Trophoblast cell (in vitro differentiated cells and primary cell): ENCODE data around the gene ANXA10.
A peak's percentile ranks its signal among the peaks of the same experiment; 100 is the strongest.

Source experiments
- DNase-seq, 2 donors: peaks; one replicate each; pipeline ENCODE4 v3.0.0-alpha.2; 2016
- H2AFZ ChIP-seq: 2 replicates; pipeline ENCODE4 v1.6.1; 2013; ENCODE audit warnings: low read length, moderate library complexity, mild to moderate bottlenecking; ENCODE audit not compliant: insufficient read depth, poor library complexity
- H2AK5ac ChIP-seq: 2 replicates; pipeline ENCODE4 v1.6.1; 2013; ENCODE audit warnings: mild to moderate bottlenecking, low read length
- H2BK120ac ChIP-seq: 2 replicates; pipeline ENCODE4 v1.6.1; 2013; ENCODE audit warnings: low read length, mild to moderate bottlenecking, moderate library complexity; ENCODE audit not compliant: insufficient read depth, poor library complexity
- H2BK12ac ChIP-seq: 2 replicates; pipeline ENCODE4 v1.6.1; 2013; ENCODE audit warnings: mild to moderate bottlenecking, low read length, moderate library complexity
- H2BK5ac ChIP-seq: 2 replicates; pipeline ENCODE4 v1.6.1; 2013; ENCODE audit warnings: low read length, low read depth, moderate library complexity, mild to moderate bottlenecking; ENCODE audit not compliant: poor library complexity
- H3K14ac ChIP-seq: 2 replicates; pipeline ENCODE4 v1.6.1; 2013; ENCODE audit warnings: mild to moderate bottlenecking, low read length
- H3K18ac ChIP-seq: 2 replicates; pipeline ENCODE4 v1.6.1; 2013; ENCODE audit warnings: mild to moderate bottlenecking, low read length
- H3K23ac ChIP-seq: 2 replicates; pipeline ENCODE4 v1.6.1; 2013; ENCODE audit warnings: low read length
- H3K27ac ChIP-seq: 2 replicates; pipeline ENCODE4 v1.5.1; 2013; ENCODE audit warnings: low read depth, mild to moderate bottlenecking, inconsistent platforms, low read length, moderate library complexity
- H3K27me3 ChIP-seq: 2 replicates; pipeline ENCODE4 v1.6.1; 2013; ENCODE audit warnings: inconsistent platforms, mild to moderate bottlenecking, low read length, moderate library complexity; ENCODE audit not compliant: insufficient read depth
- H3K36me3 ChIP-seq, 2 experiments: 1 replicate in 1 of 2; 2 replicates in 1 of 2; pipeline ENCODE4 v1.6.1; 2013; ENCODE audit warnings: low read length in 2 of 2, mild to moderate bottlenecking in 2 of 2, moderate library complexity in 1 of 2; ENCODE audit not compliant: insufficient read depth in 2 of 2, control insufficient read depth in 1 of 2
- H3K4ac ChIP-seq: 2 replicates; pipeline ENCODE4 v1.6.1; 2013; ENCODE audit warnings: low read depth, mild to moderate bottlenecking, low read length, moderate library complexity
- H3K4me1 ChIP-seq, 2 experiments: 1 replicate in 1 of 2; 2 replicates in 1 of 2; pipeline ENCODE4 v1.6.1; 2013; ENCODE audit warnings: low read length in 2 of 2, mild to moderate bottlenecking in 2 of 2, moderate library complexity in 1 of 2; ENCODE audit not compliant: insufficient read depth in 2 of 2, control insufficient read depth in 1 of 2
- H3K4me2 ChIP-seq: 2 replicates; pipeline ENCODE4 v1.6.1; 2013; ENCODE audit warnings: inconsistent platforms, mild to moderate bottlenecking, low read length, moderate library complexity
- H3K4me3 ChIP-seq: 2 replicates; pipeline ENCODE4 v1.5.1; 2013; ENCODE audit warnings: mild to moderate bottlenecking, low read depth, low read length, inconsistent platforms
- H3K79me1 ChIP-seq: one replicate; pipeline ENCODE4 v1.6.1; 2013; ENCODE audit warnings: low read length
- H3K79me2 ChIP-seq: 2 replicates; pipeline ENCODE4 v1.6.1; 2013; ENCODE audit warnings: low read length, mild to moderate bottlenecking; ENCODE audit not compliant: control insufficient read depth, insufficient read depth, poor library complexity
- H3K9ac ChIP-seq: 2 replicates; pipeline ENCODE4 v1.6.1; 2013; ENCODE audit warnings: mild to moderate bottlenecking, low read length
- H3K9me3 ChIP-seq: 2 replicates; pipeline ENCODE4 v1.6.1; 2013; ENCODE audit warnings: low read depth, mild to moderate bottlenecking, control low read depth, inconsistent platforms, low read length; ENCODE audit not compliant: insufficient read depth
- H4K12ac ChIP-seq: 2 replicates; pipeline ENCODE4 v1.6.1; 2013; ENCODE audit warnings: low read depth, mild to moderate bottlenecking, low read length, moderate library complexity
- H4K8ac ChIP-seq: 2 replicates; pipeline ENCODE4 v1.6.1; 2013; ENCODE audit warnings: low read depth, mild to moderate bottlenecking, low read length, moderate library complexity
- H4K91ac ChIP-seq: one replicate; pipeline ENCODE4 v1.6.1; 2013; ENCODE audit warnings: low read depth, mild to moderate bottlenecking, low read length, moderate library complexity
- WGBS: extraction: QIAGEN DNeasy Blood & Tissue Kit; methylation state at CpG from one replicate; pipeline ENCODE4 v1.1.7; 2013; ENCODE audit warnings: missing lambda C conversion rate; ENCODE audit not compliant: insufficient read length, insufficient coverage; ENCODE audit errors: extremely low coverage; 5-methylcytosine and 5-hydroxymethylcytosine counted together

The ANXA10 gene

DNA sequence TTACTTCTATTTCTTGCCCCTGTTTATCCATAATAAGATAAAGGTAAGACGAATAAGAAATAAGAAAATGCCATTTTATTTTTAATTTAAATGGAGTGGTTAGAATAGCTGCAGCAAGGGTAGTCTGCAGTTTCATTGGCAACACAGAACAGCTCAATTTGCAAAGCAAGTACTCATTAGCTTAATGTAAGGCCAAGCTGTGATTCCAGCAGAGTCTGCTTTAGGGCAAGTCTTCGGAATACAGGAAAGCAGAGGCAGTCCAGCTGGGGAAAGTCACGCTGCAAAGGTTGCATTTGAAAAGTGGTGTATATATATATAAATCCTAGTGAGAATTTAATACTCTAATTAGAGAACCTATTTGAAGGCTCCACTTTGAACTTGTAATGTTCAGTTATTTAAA is 59.0 kb downstream of the ANXA10 start:
- H3K4ac ChIP-seq = no peak overlapping the region
- no peak for DNase-seq
- no peaks in the 10 kb centered on the region for H3K79me2 ChIP-seq
- no peak overlapping the region for H4K12ac ChIP-seq
- no peaks in the 10 kb centered on the region for H3K9me3 ChIP-seq
- H3K4me2 ChIP-seq = no peak overlapping the region
- H3K27me3 ChIP-seq = no peaks in the 10 kb centered on the region
- no peaks in the 10 kb centered on the region for H3K79me1 ChIP-seq
- H3K4me3 ChIP-seq = no peak overlapping the region
- H4K8ac ChIP-seq = no peak overlapping the region
- H2AFZ ChIP-seq = no peak overlapping the region
- no CpG with 5 or more reads among the region's 3 CpGs for WGBS
- no peak overlapping the region for H3K23ac ChIP-seq
- no peak overlapping the region for H2BK120ac ChIP-seq
- H3K36me3 ChIP-seq = no peaks in the 10 kb centered on the region
- no peak overlapping the region for H2BK5ac ChIP-seq
- no peak overlapping the region for H4K91ac ChIP-seq
- H3K4me1 ChIP-seq = no peaks in the 10 kb centered on the region
- no peak overlapping the region for H3K27ac ChIP-seq
- no peak overlapping the region for H2AK5ac ChIP-seq
- no peak overlapping the region for H3K9ac ChIP-seq
- H3K14ac ChIP-seq = no peak overlapping the region
- no peak overlapping the region for H2BK12ac ChIP-seq
- H3K18ac ChIP-seq = no peak overlapping the region

DNA sequence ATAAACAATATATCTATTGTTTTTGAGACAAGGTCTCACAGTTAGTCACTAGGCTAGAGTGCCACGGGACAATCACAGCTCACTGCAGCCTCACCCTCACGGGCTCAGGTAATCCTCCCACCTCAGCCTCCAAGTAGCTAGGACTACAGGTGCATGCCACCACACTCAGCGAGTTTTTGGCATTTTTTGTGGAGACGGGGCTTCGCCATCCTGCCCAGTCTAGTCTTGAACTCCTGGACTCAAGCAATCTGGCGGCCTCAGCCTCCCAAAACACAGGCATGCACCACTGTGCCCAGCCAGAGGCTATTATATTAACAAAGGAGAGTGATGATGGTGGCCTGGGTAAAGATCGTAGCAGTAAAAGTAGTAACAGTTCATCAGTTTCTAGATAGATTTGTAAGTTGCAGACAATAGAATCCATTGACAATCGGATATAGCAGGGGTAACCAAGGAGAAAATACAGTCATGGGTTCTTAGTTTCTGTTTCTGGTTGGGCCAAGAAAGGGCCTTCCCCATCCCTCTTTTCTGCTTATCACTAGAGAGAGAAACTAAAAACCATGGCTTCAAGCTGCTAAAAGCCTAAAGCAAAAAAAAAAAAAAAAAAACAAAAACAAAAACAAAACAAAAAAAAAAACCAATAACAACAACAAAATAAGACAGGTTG is 60.6 kb downstream of the ANXA10 start:
- H3K27me3 ChIP-seq = no peaks in the 10 kb centered on the region
- no peak overlapping the region for H3K14ac ChIP-seq
- H3K36me3 ChIP-seq = no peaks in the 10 kb centered on the region
- H3K79me2 ChIP-seq = no peaks in the 10 kb centered on the region
- no peak overlapping the region for H3K4me2 ChIP-seq
- H3K4ac ChIP-seq = no peak overlapping the region
- no peak overlapping the region for H4K12ac ChIP-seq
- H3K9me3 ChIP-seq = no peaks in the 10 kb centered on the region
- H4K8ac ChIP-seq = no peak overlapping the region
- H3K4me3 ChIP-seq = no peak overlapping the region
- no peak overlapping the region for H2BK5ac ChIP-seq
- H3K9ac ChIP-seq = no peak overlapping the region
- H2AFZ ChIP-seq = no peak overlapping the region
- no peak overlapping the region for H3K27ac ChIP-seq
- no peaks in the 10 kb centered on the region for H3K4me1 ChIP-seq
- H2BK120ac ChIP-seq = no peak overlapping the region
- H2BK12ac ChIP-seq = peak overlapping the region; percentile 40
- no peaks in the 10 kb centered on the region for H3K79me1 ChIP-seq
- H4K91ac ChIP-seq = no peak overlapping the region
- no CpG with 5 or more reads among the region's 8 CpGs for WGBS
- H3K23ac ChIP-seq = no peak overlapping the region
- no peak for DNase-seq
- no peak overlapping the region for H2AK5ac ChIP-seq
- no peak overlapping the region for H3K18ac ChIP-seq

DNA sequence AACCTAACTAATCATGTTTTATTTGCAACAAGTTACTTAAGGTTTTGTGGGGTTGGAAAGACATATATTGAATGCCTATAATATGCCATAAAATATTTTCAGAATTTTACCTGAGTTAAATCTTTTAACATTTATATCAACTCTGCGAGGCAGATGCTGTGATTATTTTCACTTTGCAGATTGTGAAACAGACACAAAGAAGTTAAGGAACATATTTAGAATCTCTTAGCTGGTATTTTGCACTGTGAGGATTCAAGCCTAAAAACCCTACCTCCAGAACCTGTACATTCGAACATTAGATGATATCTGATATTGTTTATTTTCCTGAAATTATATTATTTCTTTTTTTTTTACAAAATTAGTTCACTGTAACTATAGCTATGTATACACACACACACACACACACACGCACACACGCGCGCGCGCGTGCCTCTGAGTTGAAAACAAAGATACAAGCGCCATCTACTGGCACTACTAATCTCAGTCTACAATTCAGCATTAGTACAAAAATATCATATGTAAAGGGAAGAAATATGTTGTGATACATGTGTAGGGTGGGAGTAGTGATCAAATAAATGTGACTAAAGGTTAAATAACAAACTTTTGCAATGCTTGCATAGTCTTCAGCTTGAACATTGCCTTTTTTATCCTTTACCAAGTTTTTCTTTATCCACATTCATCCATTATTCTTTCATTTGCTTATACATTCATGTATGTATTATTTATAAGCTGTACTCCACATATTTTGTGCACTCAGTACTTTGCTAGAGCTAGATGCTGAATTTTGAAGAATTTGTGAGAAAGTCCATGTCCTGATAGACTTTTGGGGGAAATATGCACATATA is 61.5 kb downstream of the ANXA10 start:
- Histone ChIP-seq H3K4me2 (no peak overlapping the region), H3K4me1 (no peaks in the 10 kb centered on the region), H2BK5ac (no peak overlapping the region), H3K9me3 (no peaks in the 10 kb centered on the region), H2AFZ (no peak overlapping the region), H3K4me3 (no peak overlapping the region), H3K4ac (no peak overlapping the region), H3K18ac (no peak overlapping the region), H2BK12ac (no peak overlapping the region), H3K27me3 (no peaks in the 10 kb centered on the region), H2BK120ac (no peak overlapping the region), H3K79me1 (no peaks in the 10 kb centered on the region), H4K12ac (no peak overlapping the region), H3K36me3 (no peaks in the 10 kb centered on the region), H3K9ac (no peak overlapping the region), H2AK5ac (no peak overlapping the region), H3K79me2 (no peaks in the 10 kb centered on the region), H4K8ac (no peak overlapping the region), H4K91ac (no peak overlapping the region), H3K14ac (no peak overlapping the region), H3K23ac (no peak overlapping the region), H3K27ac (no peak overlapping the region)
- DNase-seq = peak; percentile 42 to 83
- no CpG with 5 or more reads among the region's 10 CpGs for WGBS

DNA sequence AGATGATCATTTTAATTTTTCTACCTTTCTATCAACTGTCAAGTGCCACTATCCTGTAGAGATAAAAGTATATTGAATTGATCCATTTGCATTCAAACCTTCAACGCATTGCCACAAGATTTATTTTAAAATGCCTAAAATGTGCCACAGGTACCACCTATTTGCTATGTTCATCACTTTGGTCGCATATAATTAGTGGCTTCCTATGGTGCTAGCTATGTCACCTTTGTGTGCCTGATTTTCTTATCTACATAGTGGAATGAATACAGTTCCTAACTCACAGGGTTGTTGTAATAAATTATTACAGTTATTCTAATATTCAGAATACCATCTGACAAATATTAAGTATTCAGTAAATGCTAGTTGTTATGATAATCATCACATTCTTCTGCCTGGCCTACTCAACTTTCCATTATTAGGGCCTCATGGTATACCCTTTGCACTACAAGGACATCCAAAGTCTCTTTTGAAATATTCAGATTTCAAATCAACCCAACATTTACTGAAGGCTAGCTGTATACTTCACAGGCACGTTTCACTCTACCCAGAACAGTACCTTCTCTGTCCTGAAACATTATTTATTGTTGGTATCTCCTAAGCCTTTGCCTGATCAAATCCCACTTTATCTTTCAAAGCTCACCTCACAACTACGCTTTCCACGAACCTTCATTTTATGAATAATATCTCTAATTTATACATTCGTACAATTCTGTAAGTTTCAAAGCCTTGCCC is 62.4 kb downstream of the ANXA10 start:
- Histone ChIP-seq H2AFZ (no peak overlapping the region), H4K91ac (no peak overlapping the region), H4K12ac (no peak overlapping the region), H4K8ac (no peak overlapping the region), H2AK5ac (no peak overlapping the region), H3K23ac (no peak overlapping the region), H3K4me1 (no peaks in the 10 kb centered on the region), H3K9ac (no peak overlapping the region), H3K4me3 (no peak overlapping the region), H3K4me2 (no peak overlapping the region), H3K14ac (no peak overlapping the region), H3K18ac (no peak overlapping the region), H3K36me3 (no peaks in the 10 kb centered on the region), H3K27ac (no peak overlapping the region), H2BK12ac (no peak overlapping the region), H2BK5ac (no peak overlapping the region), H3K79me2 (no peaks in the 10 kb centered on the region), H3K79me1 (no peaks in the 10 kb centered on the region), H3K4ac (no peak overlapping the region), H3K27me3 (no peaks in the 10 kb centered on the region), H3K9me3 (no peaks in the 10 kb centered on the region), H2BK120ac (no peak overlapping the region)
- 100% methylated on average over 3 of the region's 6 CpGs for WGBS
- DNase-seq = no peak
